Fibroblast of lung (primary cell): ENCODE results near the gene ADAMTS17. TPM values are rescaled to one million over a fixed set of nuclear protein-coding genes. Genes with fewer than 3 reads are reported as not detected.

Experiments used
- DNase-seq, 2 donors: peaks; one replicate each; pipeline versions ENCODE4 v3.0.0 to v3.0.0-alpha.2; 2010; ENCODE audit warnings: low read depth in 2 of 2
- H2AFZ ChIP-seq: 2 replicates; pipeline ENCODE4 v1.5.1; 2012; ENCODE audit warnings: low read length, control low read depth, inconsistent platforms
- H3K27ac ChIP-seq: 2 replicates; pipeline ENCODE4 v1.5.1; 2011; ENCODE audit warnings: low read length, control low read depth; ENCODE audit not compliant: insufficient read depth
- H3K27me3 ChIP-seq: 2 replicates; pipeline ENCODE4 v1.5.1; 2011; ENCODE audit warnings: mild to moderate bottlenecking, low read length; ENCODE audit not compliant: control insufficient read depth, insufficient read depth
- H3K36me3 ChIP-seq: 2 replicates; pipeline ENCODE4 v1.5.1; 2011; ENCODE audit warnings: low read length; ENCODE audit not compliant: control insufficient read depth, insufficient read depth
- H3K4me1 ChIP-seq: 2 replicates; pipeline ENCODE4 v1.5.1; 2011; ENCODE audit warnings: low read length; ENCODE audit not compliant: control insufficient read depth, insufficient read depth; ENCODE audit errors: extremely low read depth
- H3K4me2 ChIP-seq: 2 replicates; pipeline ENCODE4 v1.5.1; 2011; ENCODE audit warnings: low read length, control low read depth; ENCODE audit not compliant: insufficient read depth; ENCODE audit errors: extremely low read depth
- H3K4me3 ChIP-seq, 4 experiments: fragments of 200-600 bp in 1 of 4; sonication (generic) in 1 of 4; replicated peaks in 1 of 4; 2 replicates each; pipeline ENCODE4 v1.5.1; 2011 to 2016; ENCODE audit warnings: low read length in 4 of 4, low read depth in 3 of 4, mild to moderate bottlenecking in 3 of 4, control low read depth in 2 of 4, inconsistent platforms in 1 of 4, mixed read lengths in 1 of 4; ENCODE audit not compliant: insufficient read depth in 1 of 4; ENCODE audit errors: control extremely low read depth in 1 of 4
- H3K79me2 ChIP-seq: 2 replicates; pipeline ENCODE4 v1.5.1; 2012; ENCODE audit warnings: mild to moderate bottlenecking, low read length, inconsistent platforms; ENCODE audit not compliant: control insufficient read depth, insufficient read depth
- H3K9ac ChIP-seq: 2 replicates; pipeline ENCODE4 v1.5.1; 2011; ENCODE audit warnings: mild to moderate bottlenecking, low read length, control low read depth; ENCODE audit not compliant: insufficient read depth
- H3K9me3 ChIP-seq: 2 replicates; pipeline ENCODE4 v1.5.1; 2012; ENCODE audit warnings: low read depth, low read length; ENCODE audit not compliant: control insufficient read depth, insufficient read depth
- H4K20me1 ChIP-seq: 2 replicates; pipeline ENCODE4 v1.5.1; 2011; ENCODE audit warnings: low read length; ENCODE audit not compliant: control insufficient read depth, insufficient read depth; ENCODE audit errors: extremely low read depth
- EZH2 ChIP-seq: IDR thresholded peaks from 2 replicates; pipeline ENCODE4 v1.5.1; 2012; ENCODE audit warnings: low read length, control low read depth, mild to moderate bottlenecking; ENCODE audit errors: missing control alignments
- polyA plus RNA-seq, 2 donors: library from polyadenylated mRNA; depleted of rRNA in 1 of 2; stranded (reverse) in 1 of 2; unstranded in 1 of 2; fragments of >200 nt; gene quantifications; 2 replicates each; pipeline ENCODE4 v1.2.1, GENCODE V29; 2011 to 2012; ENCODE audit warnings: missing spikeins in 1 of 2
- total RNA-seq: library from RNA; depleted of rRNA; stranded (reverse); fragments of >200 nt; gene quantifications from 2 replicates; pipeline ENCODE4 v1.2.1, GENCODE V29; 2014
- TF ChIP-seq, protein P1 (sequence below), 2 donors: IDR thresholded peaks in 1 of 2; conservative IDR thresholded peaks in 1 of 2; 1 replicate in 1 of 2; 2 replicates in 1 of 2; pipeline ENCODE4 v1.5.1; 2011 to 2012; ENCODE audit warnings: low read length in 2 of 2, control low read depth in 1 of 2, inconsistent platforms in 1 of 2, low read depth in 1 of 2, mild to moderate bottlenecking in 1 of 2

Gene ADAMTS17
- total and polyA plus RNA-seq, 2 donors (not counting 1 experiment from before 2014, with no cell fraction given), result 0.09 to 0.17 TPM

GRCh38 chr15:99963976-99964375, 377.8 kb downstream of the ADAMTS17 start:
- no peak overlapping the region for H3K4me3 ChIP-seq
- no peak for DNase-seq
- H3K79me2 ChIP-seq, result no peaks in the 10 kb centered on the region
- H3K9ac ChIP-seq, result no peak overlapping the region
- no peaks in the 10 kb centered on the region for H4K20me1 ChIP-seq
- no peaks in the 10 kb centered on the region for H3K36me3 ChIP-seq
- H3K4me1 ChIP-seq, result no peaks in the 10 kb centered on the region
- H3K27ac ChIP-seq, result no peak overlapping the region
- no peak overlapping the region for H2AFZ ChIP-seq
- no peaks in the 10 kb centered on the region for H3K9me3 ChIP-seq
- H3K27me3 ChIP-seq, result no peaks in the 10 kb centered on the region
- TF ChIP-seq, protein P1, sequence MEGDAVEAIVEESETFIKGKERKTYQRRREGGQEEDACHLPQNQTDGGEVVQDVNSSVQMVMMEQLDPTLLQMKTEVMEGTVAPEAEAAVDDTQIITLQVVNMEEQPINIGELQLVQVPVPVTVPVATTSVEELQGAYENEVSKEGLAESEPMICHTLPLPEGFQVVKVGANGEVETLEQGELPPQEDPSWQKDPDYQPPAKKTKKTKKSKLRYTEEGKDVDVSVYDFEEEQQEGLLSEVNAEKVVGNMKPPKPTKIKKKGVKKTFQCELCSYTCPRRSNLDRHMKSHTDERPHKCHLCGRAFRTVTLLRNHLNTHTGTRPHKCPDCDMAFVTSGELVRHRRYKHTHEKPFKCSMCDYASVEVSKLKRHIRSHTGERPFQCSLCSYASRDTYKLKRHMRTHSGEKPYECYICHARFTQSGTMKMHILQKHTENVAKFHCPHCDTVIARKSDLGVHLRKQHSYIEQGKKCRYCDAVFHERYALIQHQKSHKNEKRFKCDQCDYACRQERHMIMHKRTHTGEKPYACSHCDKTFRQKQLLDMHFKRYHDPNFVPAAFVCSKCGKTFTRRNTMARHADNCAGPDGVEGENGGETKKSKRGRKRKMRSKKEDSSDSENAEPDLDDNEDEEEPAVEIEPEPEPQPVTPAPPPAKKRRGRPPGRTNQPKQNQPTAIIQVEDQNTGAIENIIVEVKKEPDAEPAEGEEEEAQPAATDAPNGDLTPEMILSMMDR (conservative IDR thresholded peaks at IDR 0.05 in 1 of 2, IDR thresholded peaks at IDR 0.05 in 1 of 2; ENCODE audit: low read depth in 1 of 2, low read length in 2 of 2), result no peak
- no peak for TF ChIP-seq EZH2
- H3K4me2 ChIP-seq, result no peak overlapping the region

- H3K4me2 ChIP-seq, result no peak overlapping the region
- no peak overlapping the region for H3K4me3 ChIP-seq
- H3K27ac ChIP-seq, result no peak overlapping the region
- DNase-seq, result peak in 1 of 2 donors; percentile 67
- H3K4me1 ChIP-seq, result no peaks in the 10 kb centered on the region
- no peaks in the 10 kb centered on the region for H3K9me3 ChIP-seq
- no peaks in the 10 kb centered on the region for H3K27me3 ChIP-seq
- H3K9ac ChIP-seq, result no peak overlapping the region
- H2AFZ ChIP-seq, result no peak overlapping the region
- TF ChIP-seq EZH2, result no peak
- TF ChIP-seq, protein P1 (conservative IDR thresholded peaks at IDR 0.05 in 1 of 2, IDR thresholded peaks at IDR 0.05 in 1 of 2; ENCODE audit: low read depth in 1 of 2, low read length in 2 of 2), result no peak
- no peaks in the 10 kb centered on the region for H4K20me1 ChIP-seq
- H3K36me3 ChIP-seq, result no peaks in the 10 kb centered on the region
- H3K79me2 ChIP-seq, result no peaks in the 10 kb centered on the region
Observed at GRCh38 chr15:99963096-99963825, 378.5 kb downstream of the ADAMTS17 start.

DNA sequence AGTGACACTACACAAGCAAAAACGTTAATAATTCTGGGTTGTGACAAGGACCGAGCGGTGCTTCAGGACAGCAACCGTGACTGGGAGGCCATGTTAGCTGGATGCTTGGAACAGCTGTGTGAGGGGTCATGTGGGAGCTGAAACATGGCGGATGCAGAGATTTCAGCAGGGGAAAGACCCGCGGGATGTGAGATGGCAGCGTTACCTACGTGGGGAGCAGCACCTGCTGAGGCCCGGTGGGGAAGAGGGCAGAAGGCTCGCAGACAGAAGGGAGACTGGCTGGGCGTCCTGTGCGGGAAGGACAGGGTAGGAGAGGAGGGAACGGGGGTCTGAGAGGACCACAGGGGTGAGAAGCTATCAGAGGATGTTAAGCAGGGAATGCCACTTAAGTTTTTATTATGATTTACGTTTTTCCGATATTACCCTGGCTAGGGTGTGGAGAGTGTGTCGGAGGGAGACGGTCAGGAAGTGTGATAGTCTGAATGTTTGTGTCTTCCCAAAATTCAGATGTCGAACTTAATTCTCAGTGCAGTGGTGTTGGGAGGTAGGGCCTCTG, 379.7 kb downstream of the ADAMTS17 start:
- Histone ChIP-seq H3K4me1 (no peaks in the 10 kb centered on the region), H3K4me3 (no peak overlapping the region), H3K79me2 (no peaks in the 10 kb centered on the region), H3K27me3 (no peaks in the 10 kb centered on the region), H2AFZ (no peak overlapping the region), H3K4me2 (no peak overlapping the region), H3K27ac (no peak overlapping the region), H3K9me3 (no peaks in the 10 kb centered on the region), H3K36me3 (no peaks in the 10 kb centered on the region), H3K9ac (no peak overlapping the region), H4K20me1 (no peaks in the 10 kb centered on the region)
- no peak for DNase-seq
- TF ChIP-seq, protein P1 (conservative IDR thresholded peaks at IDR 0.05 in 1 of 2, IDR thresholded peaks at IDR 0.05 in 1 of 2; ENCODE audit: low read depth in 1 of 2, low read length in 2 of 2), result no peak
- no peak for TF ChIP-seq EZH2
